GM21619 (cell line): Measurements from ENCODE around the gene DPCD.
"Not testable (repeated sequence)": the region's sequence is repeated elsewhere in the genome, so short reads cannot be mapped to it uniquely, and the experiment has no call there.

Experiments
- ATAC-seq: cut with Tn5 transposase; IDR thresholded peaks from one replicate; pipeline ENCODE4 v1.9.1; 2021; ENCODE audit not compliant: unreplicated experiment

Gene DPCD

GRCh38 chr10:101580486-101581399 is 7.4 kb upstream of the DPCD start:
- no peak for ATAC-seq

GRCh38 chr10:101585841-101586240 is 2.3 kb upstream of the DPCD start:
- ATAC-seq = no peak

DNA sequence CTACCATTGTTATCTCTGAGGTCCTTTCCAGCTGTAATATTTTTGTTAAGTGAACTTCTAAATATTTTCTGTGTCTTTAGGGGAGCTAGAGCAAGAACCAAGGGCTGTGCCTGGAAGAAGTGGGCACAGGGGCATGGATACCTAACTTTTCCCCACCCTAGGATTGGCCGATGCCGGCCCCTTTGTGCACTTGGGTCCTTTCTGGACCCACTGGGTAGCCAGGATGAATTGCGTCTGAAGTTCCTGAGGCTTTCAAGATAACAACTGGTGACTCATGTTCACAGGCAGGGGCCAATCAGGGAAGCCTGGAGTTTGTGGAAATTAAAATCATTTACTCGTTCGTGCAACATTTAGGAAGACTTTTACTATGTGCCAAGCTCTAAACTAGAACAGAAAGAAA is 758 bp downstream of the DPCD start:
- ATAC-seq = no peak

DNA sequence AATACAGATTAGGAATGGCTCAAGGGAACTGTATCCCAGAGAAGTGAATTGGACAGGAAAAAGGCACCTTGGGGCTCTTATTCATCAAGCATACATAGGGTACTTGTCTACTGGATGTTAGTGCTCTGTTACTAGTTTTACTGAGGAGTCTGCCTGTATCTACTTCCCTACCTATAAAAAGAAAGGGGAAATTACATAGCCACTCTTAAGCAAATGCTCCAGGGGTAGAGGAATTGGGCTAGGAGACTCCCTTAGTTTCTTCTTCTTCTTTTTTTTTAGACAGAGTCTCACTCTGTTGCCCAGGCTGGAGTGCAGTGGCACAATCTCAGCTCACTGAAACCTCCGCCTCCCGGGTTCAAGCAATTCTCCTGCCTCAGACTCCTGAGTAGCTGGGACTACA is 5.2 kb downstream of the DPCD start:
- ATAC-seq = not testable (repeated sequence)

DNA sequence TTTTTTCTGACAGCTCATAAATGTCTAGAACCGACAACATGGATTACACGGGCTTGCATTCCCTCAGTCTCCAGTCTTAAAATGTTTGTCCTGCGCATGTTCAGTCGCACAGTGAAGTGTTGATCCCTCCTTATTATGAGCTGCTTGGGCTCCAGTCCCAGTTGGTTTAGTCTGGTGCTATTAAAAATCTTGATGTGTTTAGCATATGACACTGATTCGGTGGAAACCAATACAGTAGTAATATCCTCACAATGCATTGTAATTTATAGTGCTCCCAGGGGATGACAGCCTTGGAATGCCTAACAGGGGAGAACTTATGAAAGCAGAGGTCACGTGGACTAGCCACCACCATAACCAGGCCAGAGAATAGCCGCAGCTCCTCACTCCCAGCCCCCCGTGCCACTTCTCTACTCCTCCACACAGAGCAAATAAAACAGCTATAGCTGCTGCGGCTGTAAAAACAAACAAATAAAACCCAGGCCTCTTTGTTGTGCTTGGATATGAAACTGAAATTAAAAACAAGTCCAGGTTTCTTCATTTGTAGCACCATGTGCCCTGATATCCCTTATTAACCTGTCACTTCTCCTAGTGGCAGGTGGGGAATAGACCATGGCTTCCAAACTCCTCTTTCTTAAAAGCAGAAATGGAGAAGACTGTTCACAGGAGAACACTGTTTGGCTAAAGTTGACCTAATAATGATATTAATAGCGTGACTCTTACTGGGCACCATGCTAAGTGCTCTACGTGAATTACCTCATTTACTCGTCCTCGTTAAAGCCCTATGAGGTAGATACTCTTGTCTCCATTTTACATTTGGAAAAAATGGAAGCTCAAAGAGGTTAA is 7.7 kb downstream of the DPCD start:
- no peak for ATAC-seq

DNA sequence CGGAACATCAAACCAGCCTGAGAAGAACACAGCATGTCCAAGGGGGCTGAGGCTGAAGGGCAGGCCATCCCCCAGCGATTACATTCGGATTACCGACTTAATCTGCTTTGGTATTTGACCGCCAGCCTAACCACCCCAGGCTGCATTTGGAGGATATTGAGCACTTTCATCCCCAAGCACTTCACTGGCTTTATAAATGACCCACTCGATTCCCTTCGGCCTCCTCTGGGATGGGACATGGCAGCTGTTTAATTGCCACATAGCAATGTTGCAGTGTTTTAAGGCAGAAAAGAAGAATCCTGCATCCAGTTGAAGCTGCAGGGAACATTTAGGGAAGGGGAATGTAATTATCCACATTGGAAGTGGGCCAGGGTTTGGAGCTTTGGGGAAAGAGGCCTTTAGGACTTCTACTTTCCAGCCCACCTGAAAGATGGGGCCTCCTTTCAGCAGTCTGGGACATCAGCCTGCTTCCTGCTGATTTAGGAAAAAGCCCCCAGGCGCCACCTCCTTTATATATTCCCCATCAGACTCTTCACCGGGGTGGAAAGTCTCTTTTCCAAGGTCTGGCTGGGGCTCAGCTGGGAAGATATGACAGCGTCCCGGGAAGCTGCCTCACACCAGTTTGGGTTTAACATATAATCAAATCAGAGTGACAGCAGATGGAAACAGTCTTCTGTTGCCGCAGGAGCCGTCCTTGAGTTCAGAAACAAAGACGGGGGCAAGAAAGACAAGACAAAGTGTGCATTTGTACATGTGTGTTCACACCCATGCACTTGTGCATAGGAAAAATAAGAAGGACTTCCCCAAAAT is 9.2 kb downstream of the DPCD start:
- ATAC-seq = no peak

- ATAC-seq = no peak
Measured at GRCh38 chr10:101601541-101601940, 13.4 kb downstream of the DPCD start.

- ATAC-seq = peak; percentile 70
Measured at GRCh38 chr10:101602761-101603398, 14.8 kb downstream of the DPCD start.

- ATAC-seq = no peak
Measured at GRCh38 chr10:101607124-101607523, 19.0 kb downstream of the DPCD start.

DNA sequence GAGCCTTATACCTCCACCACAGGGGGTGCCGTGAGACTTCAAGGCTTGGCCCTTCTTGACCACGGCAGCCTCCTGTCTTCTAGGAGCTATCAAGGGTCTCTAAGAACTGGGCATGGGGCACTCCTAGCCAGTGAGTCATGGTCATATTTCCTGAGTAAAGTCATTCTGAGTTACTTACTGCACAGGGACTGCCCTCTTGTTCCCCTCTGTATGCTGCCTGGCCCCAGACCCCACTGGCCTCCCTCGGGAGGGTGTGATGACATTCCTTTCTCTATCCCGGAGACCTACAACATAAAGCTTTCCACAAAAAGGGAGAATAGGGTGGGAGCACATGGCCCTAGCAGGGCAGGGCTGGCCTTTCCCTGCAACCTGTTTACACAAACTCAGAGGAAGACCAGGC is 21.4 kb downstream of the DPCD start:
- no peak for ATAC-seq

GRCh38 chr10:101611096-101611905 is 23.2 kb downstream of the DPCD start:
- ATAC-seq = no peak

GRCh38 chr10:101612086-101612485 is 24.0 kb downstream of the DPCD start:
- no peak for ATAC-seq

GRCh38 chr10:101612872-101613271 is 24.8 kb downstream of the DPCD start:
- no peak for ATAC-seq

GRCh38 chr10:101613646-101614045 is 25.5 kb downstream of the DPCD start:
- no peak for ATAC-seq

GRCh38 chr10:101614663-101615524 is 26.8 kb downstream of the DPCD start:
- no peak for ATAC-seq

GRCh38 chr10:101615525-101616116 is 27.5 kb downstream of the DPCD start:
- no peak for ATAC-seq

DNA sequence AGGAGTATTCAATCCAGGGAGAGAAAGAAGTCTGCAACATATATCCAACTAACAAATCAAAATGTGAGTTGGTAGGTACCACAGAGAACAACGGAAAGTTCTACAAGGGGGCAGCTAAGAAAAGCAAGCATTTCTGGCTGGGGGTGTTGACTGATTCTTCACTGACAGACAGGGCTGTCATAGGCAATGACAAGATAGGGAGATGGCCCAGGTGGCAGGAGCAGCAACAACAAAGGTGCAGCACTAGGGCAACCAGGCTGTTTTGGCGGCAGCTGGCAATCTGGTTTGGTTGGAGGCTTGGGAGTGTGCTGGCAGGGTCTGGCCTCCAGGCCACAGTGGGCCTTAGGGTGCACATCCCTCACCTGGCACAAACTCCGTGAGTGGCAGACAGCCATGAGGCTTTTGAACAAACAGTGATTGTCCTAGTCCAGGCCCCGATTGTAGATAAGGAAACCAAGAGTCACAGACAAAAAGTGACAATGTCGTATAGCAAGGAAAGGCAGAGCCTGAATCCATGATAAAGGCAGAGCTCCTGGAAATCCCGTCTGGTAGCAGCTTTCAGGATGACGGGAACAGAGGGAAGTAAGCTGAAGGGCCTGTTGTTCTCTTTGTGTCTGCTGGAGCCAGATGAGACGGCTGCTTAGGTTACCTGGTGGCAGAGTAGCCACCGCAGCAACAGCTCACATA is 28.4 kb downstream of the DPCD start:
- ATAC-seq = no peak
